ENCODE results near the gene EMID1.

The EMID1 gene

GRCh38 chr22:29200901-29201300, 4.8 kb upstream of the EMID1 start:
- no peak overlapping the region for H3K4me3 ChIP-seq (ENCODE audit: low read depth, low read length)
- TF ChIP-seq, protein P1, sequence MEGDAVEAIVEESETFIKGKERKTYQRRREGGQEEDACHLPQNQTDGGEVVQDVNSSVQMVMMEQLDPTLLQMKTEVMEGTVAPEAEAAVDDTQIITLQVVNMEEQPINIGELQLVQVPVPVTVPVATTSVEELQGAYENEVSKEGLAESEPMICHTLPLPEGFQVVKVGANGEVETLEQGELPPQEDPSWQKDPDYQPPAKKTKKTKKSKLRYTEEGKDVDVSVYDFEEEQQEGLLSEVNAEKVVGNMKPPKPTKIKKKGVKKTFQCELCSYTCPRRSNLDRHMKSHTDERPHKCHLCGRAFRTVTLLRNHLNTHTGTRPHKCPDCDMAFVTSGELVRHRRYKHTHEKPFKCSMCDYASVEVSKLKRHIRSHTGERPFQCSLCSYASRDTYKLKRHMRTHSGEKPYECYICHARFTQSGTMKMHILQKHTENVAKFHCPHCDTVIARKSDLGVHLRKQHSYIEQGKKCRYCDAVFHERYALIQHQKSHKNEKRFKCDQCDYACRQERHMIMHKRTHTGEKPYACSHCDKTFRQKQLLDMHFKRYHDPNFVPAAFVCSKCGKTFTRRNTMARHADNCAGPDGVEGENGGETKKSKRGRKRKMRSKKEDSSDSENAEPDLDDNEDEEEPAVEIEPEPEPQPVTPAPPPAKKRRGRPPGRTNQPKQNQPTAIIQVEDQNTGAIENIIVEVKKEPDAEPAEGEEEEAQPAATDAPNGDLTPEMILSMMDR (IDR thresholded peaks at IDR 0.05; ENCODE audit: low read depth, low read length), result no peak

DNA sequence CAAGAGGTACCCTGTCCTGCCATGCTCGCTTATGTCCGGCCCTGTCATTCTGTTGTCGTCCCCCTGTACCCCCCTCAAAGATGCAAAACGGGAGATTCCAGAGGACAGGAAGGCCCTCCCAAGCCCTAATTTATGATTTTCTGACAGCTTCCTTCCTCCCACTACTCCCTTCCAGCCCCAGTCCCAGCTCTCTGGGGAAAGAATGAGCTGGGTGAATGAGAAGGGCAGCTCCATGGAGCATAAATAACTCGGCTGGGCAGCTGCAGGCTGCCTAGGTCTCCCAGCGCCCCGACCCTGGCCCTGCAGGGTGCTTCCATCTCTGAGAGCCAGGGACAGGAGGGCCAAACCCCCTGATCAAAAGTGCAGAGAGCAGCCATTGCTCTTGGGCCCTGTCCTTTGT, 3.9 kb upstream of the EMID1 start:
- H3K4me3 ChIP-seq (ENCODE audit: low read depth, low read length), result no peak overlapping the region
- TF ChIP-seq, protein P1 (IDR thresholded peaks at IDR 0.05; ENCODE audit: low read depth, low read length), result no peak

- TF ChIP-seq, protein P1 (IDR thresholded peaks at IDR 0.05; ENCODE audit: low read depth, low read length), result 0 out of 2 replicates have a peak, but pooled peaks have one; percentile 11
- H3K4me3 ChIP-seq (ENCODE audit: low read depth, low read length), result no peak overlapping the region
These were observed 3.2 kb upstream of the EMID1 start for GRCh38 chr22:29202212-29203192.

DNA sequence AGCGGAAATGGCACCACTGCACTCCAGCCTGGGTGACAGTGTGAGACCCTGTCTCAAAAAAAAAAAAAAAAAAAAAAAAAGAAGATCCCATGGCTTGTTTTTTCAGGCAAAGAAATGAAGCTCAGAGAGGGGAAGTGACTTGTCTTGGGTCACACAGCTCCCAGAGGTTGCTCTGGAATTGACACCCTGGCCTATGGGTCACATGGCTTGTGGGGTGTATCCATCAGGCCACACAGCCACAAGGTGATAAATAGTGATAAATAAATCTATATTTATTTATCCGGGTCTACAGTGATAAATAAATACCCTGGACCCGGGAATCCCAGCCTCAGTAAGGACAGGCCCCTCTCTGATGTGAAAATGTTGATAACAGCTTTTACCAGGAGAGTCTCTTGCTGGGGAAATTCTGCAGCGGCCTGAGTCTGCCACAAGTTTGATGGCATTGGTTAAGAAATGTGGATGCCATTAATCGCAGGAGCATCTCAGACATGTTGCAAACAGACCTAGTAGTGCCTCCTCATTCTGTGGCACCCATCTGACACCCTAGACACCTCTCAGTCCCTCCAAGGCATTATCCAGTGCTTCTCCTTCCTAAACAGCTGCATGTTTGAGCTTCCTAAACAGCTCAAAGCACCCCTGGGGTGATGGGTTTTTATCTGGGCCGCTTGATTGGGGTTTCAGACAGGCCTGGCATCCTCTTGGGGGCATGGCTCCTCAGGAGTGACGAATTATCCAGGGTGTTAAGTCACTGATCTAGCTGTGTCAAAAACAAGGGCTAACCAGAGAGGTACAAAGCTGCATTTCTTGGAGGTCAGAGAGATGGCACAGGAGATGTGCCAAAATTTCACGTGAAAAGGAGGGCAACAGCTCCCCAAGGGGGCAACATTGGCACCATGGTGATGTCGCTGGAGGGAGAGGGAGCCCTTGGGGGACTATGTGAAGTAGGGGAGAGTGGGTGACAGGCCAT, 1.9 kb upstream of the EMID1 start:
- H3K4me3 ChIP-seq (ENCODE audit: low read depth, low read length), result no peak overlapping the region
- TF ChIP-seq, protein P1 (IDR thresholded peaks at IDR 0.05; ENCODE audit: low read depth, low read length), result no peak

GRCh38 chr22:29204455-29205183, 1.1 kb upstream of the EMID1 start:
- TF ChIP-seq, protein P1 (IDR thresholded peaks at IDR 0.05; ENCODE audit: low read depth, low read length), result no peak
- no peak overlapping the region for H3K4me3 ChIP-seq (ENCODE audit: low read depth, low read length)

DNA sequence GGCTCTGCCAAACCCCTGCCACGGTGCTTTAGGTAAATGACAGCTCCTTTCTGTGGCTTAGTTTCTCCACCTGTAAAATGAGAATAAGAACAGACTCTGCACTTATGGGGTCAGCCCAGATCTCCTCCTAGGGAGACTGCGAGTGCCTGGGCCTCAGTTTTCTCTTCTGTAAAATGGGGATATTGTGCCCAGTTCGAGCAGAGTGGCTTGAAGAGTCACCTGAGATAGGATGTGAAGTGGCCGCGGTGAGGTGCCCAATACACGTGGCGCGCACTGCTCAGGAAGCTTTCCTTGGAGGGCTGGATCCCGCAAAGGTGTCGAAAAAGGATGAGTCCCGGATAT, 473 bp upstream of the EMID1 start:
- TF ChIP-seq, protein P1 (IDR thresholded peaks at IDR 0.05; ENCODE audit: low read depth, low read length), result no peak
- H3K4me3 ChIP-seq (ENCODE audit: low read depth, low read length), result no peak overlapping the region

Measured in WI38 (cell line).